Fibroblast of lung (primary cell): Measurements from ENCODE around the gene GRIA2. TPM values are rescaled to one million over a fixed set of nuclear protein-coding genes. Genes with fewer than 3 reads are reported as not detected.

Experiments
- DNase-seq, 2 donors: peaks; one replicate each; pipeline versions ENCODE4 v3.0.0 to v3.0.0-alpha.2; 2010; ENCODE audit warnings: low read depth in 2 of 2
- H2AFZ ChIP-seq: 2 replicates; pipeline ENCODE4 v1.5.1; 2012; ENCODE audit warnings: low read length, control low read depth, inconsistent platforms
- H3K27ac ChIP-seq: 2 replicates; pipeline ENCODE4 v1.5.1; 2011; ENCODE audit warnings: low read length, control low read depth; ENCODE audit not compliant: insufficient read depth
- H3K27me3 ChIP-seq: 2 replicates; pipeline ENCODE4 v1.5.1; 2011; ENCODE audit warnings: mild to moderate bottlenecking, low read length; ENCODE audit not compliant: control insufficient read depth, insufficient read depth
- H3K36me3 ChIP-seq: 2 replicates; pipeline ENCODE4 v1.5.1; 2011; ENCODE audit warnings: low read length; ENCODE audit not compliant: control insufficient read depth, insufficient read depth
- H3K4me1 ChIP-seq: 2 replicates; pipeline ENCODE4 v1.5.1; 2011; ENCODE audit warnings: low read length; ENCODE audit not compliant: control insufficient read depth, insufficient read depth; ENCODE audit errors: extremely low read depth
- H3K4me2 ChIP-seq: 2 replicates; pipeline ENCODE4 v1.5.1; 2011; ENCODE audit warnings: low read length, control low read depth; ENCODE audit not compliant: insufficient read depth; ENCODE audit errors: extremely low read depth
- H3K4me3 ChIP-seq, 4 experiments: fragments of 200-600 bp in 1 of 4; sonication (generic) in 1 of 4; replicated peaks in 1 of 4; 2 replicates each; pipeline ENCODE4 v1.5.1; 2011 to 2016; ENCODE audit warnings: low read length in 4 of 4, low read depth in 3 of 4, mild to moderate bottlenecking in 3 of 4, control low read depth in 2 of 4, inconsistent platforms in 1 of 4, mixed read lengths in 1 of 4; ENCODE audit not compliant: insufficient read depth in 1 of 4; ENCODE audit errors: control extremely low read depth in 1 of 4
- H3K79me2 ChIP-seq: 2 replicates; pipeline ENCODE4 v1.5.1; 2012; ENCODE audit warnings: mild to moderate bottlenecking, low read length, inconsistent platforms; ENCODE audit not compliant: control insufficient read depth, insufficient read depth
- H3K9ac ChIP-seq: 2 replicates; pipeline ENCODE4 v1.5.1; 2011; ENCODE audit warnings: mild to moderate bottlenecking, low read length, control low read depth; ENCODE audit not compliant: insufficient read depth
- H3K9me3 ChIP-seq: 2 replicates; pipeline ENCODE4 v1.5.1; 2012; ENCODE audit warnings: low read depth, low read length; ENCODE audit not compliant: control insufficient read depth, insufficient read depth
- H4K20me1 ChIP-seq: 2 replicates; pipeline ENCODE4 v1.5.1; 2011; ENCODE audit warnings: low read length; ENCODE audit not compliant: control insufficient read depth, insufficient read depth; ENCODE audit errors: extremely low read depth
- EZH2 ChIP-seq: IDR thresholded peaks from 2 replicates; pipeline ENCODE4 v1.5.1; 2012; ENCODE audit warnings: low read length, control low read depth, mild to moderate bottlenecking; ENCODE audit errors: missing control alignments
- polyA plus RNA-seq, 2 donors: library from polyadenylated mRNA; depleted of rRNA in 1 of 2; stranded (reverse) in 1 of 2; unstranded in 1 of 2; fragments of >200 nt; gene quantifications; 2 replicates each; pipeline ENCODE4 v1.2.1, GENCODE V29; 2011 to 2012; ENCODE audit warnings: missing spikeins in 1 of 2
- total RNA-seq: library from RNA; depleted of rRNA; stranded (reverse); fragments of >200 nt; gene quantifications from 2 replicates; pipeline ENCODE4 v1.2.1, GENCODE V29; 2014
- TF ChIP-seq, protein P1 (sequence below), 2 donors: IDR thresholded peaks in 1 of 2; conservative IDR thresholded peaks in 1 of 2; 1 replicate in 1 of 2; 2 replicates in 1 of 2; pipeline ENCODE4 v1.5.1; 2011 to 2012; ENCODE audit warnings: low read length in 2 of 2, control low read depth in 1 of 2, inconsistent platforms in 1 of 2, low read depth in 1 of 2, mild to moderate bottlenecking in 1 of 2

Gene GRIA2
- total and polyA plus RNA-seq, 2 donors (not counting 1 experiment from before 2014, with no cell fraction given) = 0.17 TPM; not detected in 1

DNA sequence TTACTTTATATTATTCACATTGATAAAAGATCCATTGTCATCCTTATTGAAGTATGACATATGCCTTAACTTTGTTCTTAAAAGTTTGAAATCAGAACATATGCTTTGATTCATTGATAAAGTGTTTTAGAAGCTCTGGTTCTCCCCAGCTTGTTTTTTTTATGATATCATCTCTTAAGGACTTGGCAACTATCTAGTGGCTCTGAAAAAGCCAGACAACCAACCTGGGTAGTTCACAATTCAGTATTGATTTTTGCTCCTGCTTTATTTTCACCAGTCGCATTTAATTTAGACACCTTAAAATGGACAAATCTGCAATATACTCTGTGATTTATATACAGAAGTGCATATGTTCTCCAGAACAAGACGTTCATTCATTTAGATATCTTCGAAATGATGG, 70.1 kb downstream of the GRIA2 start:
- no peaks in the 10 kb centered on the region for H3K9me3 ChIP-seq
- H2AFZ ChIP-seq = no peak overlapping the region
- H3K4me3 ChIP-seq = no peak overlapping the region
- no peaks in the 10 kb centered on the region for H3K27me3 ChIP-seq
- no peaks in the 10 kb centered on the region for H3K4me1 ChIP-seq
- H3K36me3 ChIP-seq = no peaks in the 10 kb centered on the region
- H4K20me1 ChIP-seq = no peaks in the 10 kb centered on the region
- H3K9ac ChIP-seq = no peak overlapping the region
- DNase-seq = no peak
- no peak overlapping the region for H3K4me2 ChIP-seq
- H3K79me2 ChIP-seq = no peaks in the 10 kb centered on the region
- no peak for TF ChIP-seq EZH2
- TF ChIP-seq, protein P1, sequence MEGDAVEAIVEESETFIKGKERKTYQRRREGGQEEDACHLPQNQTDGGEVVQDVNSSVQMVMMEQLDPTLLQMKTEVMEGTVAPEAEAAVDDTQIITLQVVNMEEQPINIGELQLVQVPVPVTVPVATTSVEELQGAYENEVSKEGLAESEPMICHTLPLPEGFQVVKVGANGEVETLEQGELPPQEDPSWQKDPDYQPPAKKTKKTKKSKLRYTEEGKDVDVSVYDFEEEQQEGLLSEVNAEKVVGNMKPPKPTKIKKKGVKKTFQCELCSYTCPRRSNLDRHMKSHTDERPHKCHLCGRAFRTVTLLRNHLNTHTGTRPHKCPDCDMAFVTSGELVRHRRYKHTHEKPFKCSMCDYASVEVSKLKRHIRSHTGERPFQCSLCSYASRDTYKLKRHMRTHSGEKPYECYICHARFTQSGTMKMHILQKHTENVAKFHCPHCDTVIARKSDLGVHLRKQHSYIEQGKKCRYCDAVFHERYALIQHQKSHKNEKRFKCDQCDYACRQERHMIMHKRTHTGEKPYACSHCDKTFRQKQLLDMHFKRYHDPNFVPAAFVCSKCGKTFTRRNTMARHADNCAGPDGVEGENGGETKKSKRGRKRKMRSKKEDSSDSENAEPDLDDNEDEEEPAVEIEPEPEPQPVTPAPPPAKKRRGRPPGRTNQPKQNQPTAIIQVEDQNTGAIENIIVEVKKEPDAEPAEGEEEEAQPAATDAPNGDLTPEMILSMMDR (conservative IDR thresholded peaks at IDR 0.05 in 1 of 2, IDR thresholded peaks at IDR 0.05 in 1 of 2; ENCODE audit: low read depth in 1 of 2, low read length in 2 of 2) = no peak
- H3K27ac ChIP-seq = no peak overlapping the region

DNA sequence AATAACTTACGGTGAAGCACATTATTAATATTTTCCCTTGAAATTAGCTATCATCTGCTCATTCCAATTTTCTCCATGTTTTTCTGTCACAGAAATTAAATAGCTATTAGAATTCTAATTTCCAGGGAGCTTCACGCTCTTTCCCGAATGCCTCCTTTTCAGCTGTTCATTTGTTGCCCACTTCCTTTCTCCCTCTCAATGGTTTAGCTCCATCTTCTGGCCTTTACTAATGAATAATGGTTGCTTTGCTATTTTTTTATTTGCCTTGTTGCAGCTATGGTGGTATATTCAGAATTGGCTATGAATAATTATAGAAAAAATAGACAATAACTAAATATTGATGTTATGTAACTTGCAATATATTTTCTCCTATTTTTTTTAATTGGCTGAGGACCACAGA, 70.5 kb downstream of the GRIA2 start:
- Histone ChIP-seq H3K9me3 (no peaks in the 10 kb centered on the region), H2AFZ (no peak overlapping the region), H3K27me3 (no peaks in the 10 kb centered on the region), H3K27ac (no peak overlapping the region), H3K4me2 (no peak overlapping the region), H3K9ac (no peak overlapping the region), H4K20me1 (no peaks in the 10 kb centered on the region), H3K36me3 (no peaks in the 10 kb centered on the region), H3K79me2 (no peaks in the 10 kb centered on the region), H3K4me1 (no peaks in the 10 kb centered on the region), H3K4me3 (no peak overlapping the region)
- no peak for DNase-seq
- TF ChIP-seq, protein P1 (conservative IDR thresholded peaks at IDR 0.05 in 1 of 2, IDR thresholded peaks at IDR 0.05 in 1 of 2; ENCODE audit: low read depth in 1 of 2, low read length in 2 of 2) = no peak
- no peak for TF ChIP-seq EZH2

DNA sequence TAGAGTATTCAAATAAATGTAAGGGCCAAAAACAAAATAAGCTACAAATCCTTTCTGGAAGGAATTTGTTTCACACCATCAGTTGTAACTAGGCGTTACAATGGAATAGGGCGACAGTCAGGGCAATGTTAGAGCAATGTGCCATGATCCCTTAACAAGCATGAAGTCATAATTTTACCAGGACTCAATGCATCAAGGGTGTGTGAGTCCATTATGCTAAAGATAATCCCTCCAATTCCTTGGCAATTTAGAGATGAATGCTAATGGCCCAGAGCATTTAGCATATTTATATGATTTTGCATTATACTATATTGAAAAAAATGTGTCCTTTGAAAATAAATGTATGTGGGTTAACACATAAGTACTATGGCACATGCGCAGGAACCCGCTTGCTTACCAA, 73.1 kb downstream of the GRIA2 start:
- H3K4me3 ChIP-seq = no peak overlapping the region
- H3K79me2 ChIP-seq = no peaks in the 10 kb centered on the region
- no peak overlapping the region for H3K27ac ChIP-seq
- H3K4me1 ChIP-seq = no peaks in the 10 kb centered on the region
- no peaks in the 10 kb centered on the region for H3K9me3 ChIP-seq
- no peak overlapping the region for H3K9ac ChIP-seq
- DNase-seq = no peak
- no peak for TF ChIP-seq EZH2
- TF ChIP-seq, protein P1 (conservative IDR thresholded peaks at IDR 0.05 in 1 of 2, IDR thresholded peaks at IDR 0.05 in 1 of 2; ENCODE audit: low read depth in 1 of 2, low read length in 2 of 2) = no peak
- no peak overlapping the region for H2AFZ ChIP-seq
- H3K4me2 ChIP-seq = no peak overlapping the region
- no peaks in the 10 kb centered on the region for H3K36me3 ChIP-seq
- no peaks in the 10 kb centered on the region for H4K20me1 ChIP-seq
- no peaks in the 10 kb centered on the region for H3K27me3 ChIP-seq
